Measurements from ENCODE around the gene ERCC5.

ERCC5 gene

DNA sequence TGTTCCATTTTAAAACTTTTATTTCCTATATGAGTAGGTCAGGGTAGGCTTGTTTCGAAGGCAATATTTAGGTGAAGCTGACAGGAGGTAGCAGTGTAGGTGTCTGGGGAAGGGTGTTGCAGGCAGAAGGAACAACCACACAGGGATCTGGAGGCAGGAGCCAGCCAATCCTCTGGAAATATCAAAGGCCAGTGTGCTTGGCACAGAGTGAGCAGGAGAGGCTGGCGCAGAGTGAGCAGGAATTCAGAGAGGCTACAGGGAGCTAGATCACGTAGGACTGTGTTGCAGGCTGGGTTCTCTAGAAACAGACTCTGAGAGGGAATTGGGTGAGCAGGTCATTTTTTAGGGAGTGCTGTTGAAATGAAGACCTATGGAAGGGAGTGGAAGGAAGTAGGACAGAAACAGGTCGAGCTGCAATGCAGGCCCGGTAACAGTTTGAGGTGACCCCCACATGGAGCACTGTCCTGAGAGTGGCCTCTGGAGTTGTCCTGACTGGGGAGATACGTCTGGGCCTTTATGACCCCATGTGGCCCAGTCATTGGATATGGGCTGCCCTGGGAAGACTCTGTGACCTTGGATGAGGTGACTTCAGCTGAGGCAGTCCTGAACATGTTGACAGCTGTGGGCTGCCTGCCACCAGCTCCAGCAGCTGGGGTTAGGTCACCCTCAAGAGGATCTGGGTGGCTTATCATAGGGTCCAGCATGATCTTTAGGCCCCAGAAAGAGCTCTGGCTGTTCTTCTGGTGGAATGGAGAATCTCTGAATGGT, 51.7 kb downstream of the ERCC5 start:
- Histone ChIP-seq H3K9ac (no peak overlapping the region), H3K36me3 (ENCODE audit: insufficient read depth) (no peaks in the 10 kb centered on the region), H3K27ac (no peak overlapping the region), H3K4me1 (ENCODE audit: low read depth, poor library complexity, severe bottlenecking) (no peaks in the 10 kb centered on the region), H3K4me3 (IDR thresholded peaks at IDR 0.05; ENCODE audit: insufficient read depth, low read depth, low read length) (no peak overlapping the region), H3K4me2 (no peak overlapping the region), H3K79me2 (ENCODE audit: insufficient read depth, low read depth) (no peaks in the 10 kb centered on the region), H2AFZ (ENCODE audit: low read depth) (no peak overlapping the region), H3K27me3 (ENCODE audit: insufficient read depth, low read depth) (no peaks in the 10 kb centered on the region), H4K20me1 (ENCODE audit: insufficient read depth) (no peaks in the 10 kb centered on the region)
- no peak for TF ChIP-seq CTCF (conservative IDR thresholded peaks at IDR 0.05; ENCODE audit: low read depth, low read length)

DNA sequence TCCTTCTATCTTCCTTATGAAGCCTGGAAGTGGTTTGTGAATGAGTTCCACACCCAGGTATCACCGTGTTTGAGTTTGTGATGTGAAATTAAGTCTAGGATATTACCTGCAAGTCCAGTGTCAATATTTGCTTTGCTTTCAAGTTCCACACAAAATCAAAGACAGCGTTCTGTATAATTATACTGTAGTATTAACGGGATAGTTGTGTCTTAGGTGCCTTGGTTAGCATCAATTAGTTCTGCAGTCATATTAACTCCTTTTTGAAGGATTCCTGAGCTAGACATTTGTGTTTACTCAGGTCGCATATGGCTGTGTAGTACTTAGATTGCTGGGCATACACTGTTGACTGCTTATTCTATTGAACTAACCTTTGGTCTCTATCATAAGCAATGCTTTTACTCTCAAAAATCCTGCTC, 54.4 kb downstream of the ERCC5 start:
- H3K36me3 ChIP-seq (ENCODE audit: insufficient read depth) = no peaks in the 10 kb centered on the region
- H3K79me2 ChIP-seq (ENCODE audit: insufficient read depth, low read depth) = no peaks in the 10 kb centered on the region
- H3K9ac ChIP-seq = no peak overlapping the region
- H3K27ac ChIP-seq = no peak overlapping the region
- H3K4me2 ChIP-seq = no peak overlapping the region
- TF ChIP-seq CTCF (conservative IDR thresholded peaks at IDR 0.05; ENCODE audit: low read depth, low read length) = no peak
- H3K4me1 ChIP-seq (ENCODE audit: low read depth, poor library complexity, severe bottlenecking) = no peaks in the 10 kb centered on the region
- no peaks in the 10 kb centered on the region for H4K20me1 ChIP-seq (ENCODE audit: insufficient read depth)
- H3K27me3 ChIP-seq (ENCODE audit: insufficient read depth, low read depth) = no peaks in the 10 kb centered on the region
- H2AFZ ChIP-seq (ENCODE audit: low read depth) = no peak overlapping the region
- no peak overlapping the region for H3K4me3 ChIP-seq (IDR thresholded peaks at IDR 0.05; ENCODE audit: insufficient read depth, low read depth, low read length)

DNA sequence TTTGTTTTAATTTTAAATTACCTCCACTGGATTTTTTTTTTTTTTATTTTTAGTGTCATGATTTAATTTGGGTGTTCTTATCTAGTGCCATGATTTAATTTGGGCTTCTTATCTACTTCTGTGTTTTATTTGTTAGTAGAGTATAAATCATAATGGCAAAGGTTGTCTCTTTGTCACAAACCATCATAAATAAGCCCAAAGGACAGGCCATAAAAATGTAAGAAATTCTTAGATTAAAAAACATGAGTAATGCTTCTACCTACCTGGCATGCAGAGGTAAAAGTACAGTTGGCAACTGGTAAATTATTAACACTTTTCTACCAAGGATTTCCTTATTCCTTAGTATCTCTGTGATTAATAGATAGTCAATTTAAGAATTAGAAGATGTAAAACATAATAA, 55.2 kb downstream of the ERCC5 start:
- H3K4me3 ChIP-seq (IDR thresholded peaks at IDR 0.05; ENCODE audit: insufficient read depth, low read depth, low read length) = no peak overlapping the region
- H3K27ac ChIP-seq = no peak overlapping the region
- no peak overlapping the region for H2AFZ ChIP-seq (ENCODE audit: low read depth)
- no peaks in the 10 kb centered on the region for H4K20me1 ChIP-seq (ENCODE audit: insufficient read depth)
- no peak for TF ChIP-seq CTCF (conservative IDR thresholded peaks at IDR 0.05; ENCODE audit: low read depth, low read length)
- no peaks in the 10 kb centered on the region for H3K27me3 ChIP-seq (ENCODE audit: insufficient read depth, low read depth)
- no peaks in the 10 kb centered on the region for H3K36me3 ChIP-seq (ENCODE audit: insufficient read depth)
- H3K79me2 ChIP-seq (ENCODE audit: insufficient read depth, low read depth) = no peaks in the 10 kb centered on the region
- H3K4me2 ChIP-seq = no peak overlapping the region
- no peak overlapping the region for H3K9ac ChIP-seq
- H3K4me1 ChIP-seq (ENCODE audit: low read depth, poor library complexity, severe bottlenecking) = no peaks in the 10 kb centered on the region

GRCh38 chr13:102901615-102902305, 55.9 kb downstream of the ERCC5 start:
- H3K27me3 ChIP-seq (ENCODE audit: insufficient read depth, low read depth) = no peaks in the 10 kb centered on the region
- no peaks in the 10 kb centered on the region for H3K79me2 ChIP-seq (ENCODE audit: insufficient read depth, low read depth)
- no peak overlapping the region for H3K27ac ChIP-seq
- no peak overlapping the region for H3K4me2 ChIP-seq
- no peaks in the 10 kb centered on the region for H4K20me1 ChIP-seq (ENCODE audit: insufficient read depth)
- no peak overlapping the region for H3K9ac ChIP-seq
- no peaks in the 10 kb centered on the region for H3K36me3 ChIP-seq (ENCODE audit: insufficient read depth)
- no peak for TF ChIP-seq CTCF (conservative IDR thresholded peaks at IDR 0.05; ENCODE audit: low read depth, low read length)
- no peak overlapping the region for H2AFZ ChIP-seq (ENCODE audit: low read depth)
- H3K4me1 ChIP-seq (ENCODE audit: low read depth, poor library complexity, severe bottlenecking) = no peaks in the 10 kb centered on the region
- H3K4me3 ChIP-seq (IDR thresholded peaks at IDR 0.05; ENCODE audit: insufficient read depth, low read depth, low read length) = no peak overlapping the region

All from KMS-11 (cell line).